ENCODE results near the gene SPATA13.

The SPATA13 gene

DNA sequence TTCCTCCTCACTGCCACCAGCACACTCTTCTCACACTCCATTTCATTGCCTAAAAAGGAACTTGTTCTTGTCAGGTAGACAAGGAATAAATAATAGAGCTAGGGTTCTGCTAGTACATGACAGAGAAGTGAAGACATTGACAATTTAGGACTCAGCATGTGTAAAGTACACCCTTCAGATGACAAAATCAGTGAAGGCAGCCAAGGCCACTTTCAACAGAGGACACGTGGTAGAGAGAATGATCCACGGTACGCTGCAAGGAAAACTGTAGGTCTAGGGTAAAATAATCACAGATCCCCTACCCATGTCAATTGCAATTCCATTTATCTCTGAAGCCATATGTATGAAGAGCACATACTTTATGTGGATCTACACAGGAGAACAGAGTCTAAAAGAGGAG lies 7.2 kb upstream of the SPATA13 start:
- DNase-seq = no peak
- Mint-ChIP-seq H3K4me1 (peaks cover 29% of the 10 kb centered on the region), H3K27ac (no peak overlapping the region), H3K9me3 (peaks cover 3% of the 10 kb centered on the region), H3K27me3 (ENCODE audit: low read depth, poor library complexity) (peaks cover 17% of the 10 kb centered on the region), H3K36me3 (ENCODE audit: low read depth) (no peaks in the 10 kb centered on the region), H3K4me3 (no peak overlapping the region)
- TF ChIP-seq CTCF (IDR thresholded peaks at IDR 0.05) = no peak

GRCh38 chr13:24153979-24154701 lies 6.4 kb upstream of the SPATA13 start:
- Mint-ChIP-seq H3K27ac (no peak overlapping the region), H3K4me1 (peaks cover 25% of the 10 kb centered on the region), H3K9me3 (peaks cover 3% of the 10 kb centered on the region), H3K4me3 (no peak overlapping the region), H3K27me3 (ENCODE audit: low read depth, poor library complexity) (peaks cover 17% of the 10 kb centered on the region), H3K36me3 (ENCODE audit: low read depth) (no peaks in the 10 kb centered on the region)
- no peak for TF ChIP-seq CTCF (IDR thresholded peaks at IDR 0.05)
- no peak for DNase-seq

DNA sequence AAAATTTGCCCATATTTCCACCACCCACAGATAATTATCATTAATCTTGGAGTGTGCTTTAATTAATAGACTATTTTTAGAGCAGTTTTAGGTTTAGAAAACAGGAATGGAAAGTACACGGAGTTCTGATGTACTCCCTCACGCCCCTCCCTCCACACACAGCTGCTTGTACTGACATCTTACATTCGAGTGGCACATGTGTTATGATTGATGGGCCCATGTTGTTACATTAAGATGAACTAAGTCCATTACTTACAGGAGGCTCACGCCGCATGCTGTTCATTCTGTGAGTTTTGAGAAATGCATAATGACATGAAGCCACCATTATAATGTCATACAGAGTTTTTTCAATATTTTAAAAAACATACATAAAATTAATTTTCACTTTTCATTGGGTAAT lies 1.2 kb upstream of the SPATA13 start:
- Mint-ChIP-seq H3K4me3 (no peak overlapping the region), H3K27ac (no peak overlapping the region), H3K9me3 (no peaks in the 10 kb centered on the region), H3K4me1 (peaks cover 25% of the 10 kb centered on the region), H3K36me3 (ENCODE audit: low read depth) (no peaks in the 10 kb centered on the region), H3K27me3 (ENCODE audit: low read depth, poor library complexity) (peaks cover 33% of the 10 kb centered on the region)
- no peak for DNase-seq
- no peak for TF ChIP-seq CTCF (IDR thresholded peaks at IDR 0.05)

DNA sequence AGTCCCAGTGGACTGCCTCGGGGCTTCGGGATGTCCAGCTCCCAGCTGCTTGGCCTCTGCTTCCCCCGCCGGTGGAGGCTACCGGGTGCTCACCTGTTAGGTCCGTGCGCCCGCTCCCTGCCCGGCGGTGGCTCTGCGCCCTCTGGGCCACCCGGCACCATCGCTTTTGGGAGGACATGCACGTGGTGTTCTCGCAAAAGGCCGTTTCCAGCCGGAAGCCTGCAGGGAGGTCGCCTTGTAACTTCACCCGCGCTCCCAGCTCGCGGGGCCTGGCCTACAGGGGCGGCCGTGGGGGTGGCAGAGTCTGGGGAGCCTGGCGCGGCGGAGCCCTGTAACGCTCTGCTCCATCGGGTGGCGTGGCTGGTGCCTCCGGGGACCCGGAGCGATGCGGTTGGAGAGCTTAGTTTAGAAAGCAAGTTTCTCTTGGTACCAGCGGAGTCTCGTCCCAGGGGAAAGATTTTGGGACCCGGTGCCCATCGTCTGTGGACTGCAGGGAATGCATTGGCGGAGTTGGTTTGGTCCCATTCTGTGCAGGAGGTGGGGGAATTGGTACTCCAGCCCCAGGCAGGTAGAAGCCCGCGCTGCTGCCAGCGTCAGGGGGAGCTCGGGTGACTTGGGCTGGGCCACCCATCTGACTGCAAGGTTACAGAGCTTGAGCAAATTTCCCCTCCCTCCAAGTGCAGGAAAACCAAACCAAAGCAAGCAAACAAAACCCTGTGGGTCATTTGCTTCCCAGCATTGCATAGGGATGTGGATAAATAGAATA lies 673 bp downstream of the SPATA13 start:
- Mint-ChIP-seq H3K9me3 (no peaks in the 10 kb centered on the region), H3K4me3 (peak overlapping the region; percentile 80), H3K27me3 (ENCODE audit: low read depth, poor library complexity) (peaks cover 32% of the 10 kb centered on the region), H3K27ac (no peak overlapping the region), H3K4me1 (peaks cover 25% of the 10 kb centered on the region), H3K36me3 (ENCODE audit: low read depth) (peaks cover 4% of the 10 kb centered on the region)
- TF ChIP-seq CTCF (IDR thresholded peaks at IDR 0.05) = no peak
- DNase-seq = peak; percentile 54

DNA sequence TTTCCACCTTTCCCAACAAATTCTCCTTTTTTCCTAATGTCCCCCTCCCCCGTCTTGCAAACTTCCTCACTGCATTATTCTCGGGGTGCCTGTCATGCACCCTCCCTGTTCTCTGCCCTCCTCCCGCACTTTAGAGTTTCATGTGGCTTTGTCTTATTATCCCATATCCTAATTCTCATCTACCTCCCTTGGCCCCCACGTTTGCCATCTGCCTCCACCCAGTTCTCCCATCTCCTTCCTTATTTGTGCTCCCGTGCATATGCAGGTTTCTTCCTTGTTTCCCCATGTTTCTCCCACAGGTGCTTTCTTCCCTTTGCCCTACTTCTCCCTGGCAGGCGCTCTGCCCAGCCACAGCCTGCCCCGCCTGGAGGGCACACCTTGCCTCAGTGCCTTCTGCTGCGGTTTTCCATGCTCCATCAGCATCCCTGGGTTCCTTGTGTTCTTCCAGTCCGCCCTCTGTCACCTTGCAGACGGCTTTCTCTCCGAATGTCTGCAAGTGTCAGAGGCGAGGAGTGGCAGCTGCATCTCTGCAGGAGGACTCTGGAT lies 1.5 kb downstream of the SPATA13 start:
- peaks cover 25% of the 10 kb centered on the region for H3K4me1 Mint-ChIP-seq
- no peak for TF ChIP-seq CTCF (IDR thresholded peaks at IDR 0.05)
- no peaks in the 10 kb centered on the region for H3K9me3 Mint-ChIP-seq
- peak overlapping the region; percentile 80 for H3K4me3 Mint-ChIP-seq
- H3K36me3 Mint-ChIP-seq (ENCODE audit: low read depth) = peaks cover 5% of the 10 kb centered on the region
- H3K27ac Mint-ChIP-seq = no peak overlapping the region
- H3K27me3 Mint-ChIP-seq (ENCODE audit: low read depth, poor library complexity) = peaks cover 32% of the 10 kb centered on the region
- no peak for DNase-seq

All from nephron progenitor cell (in vitro differentiated cells).